Astrocyte of the hippocampus (primary cell): Measurements from ENCODE around the gene SYMPK.

Experiments used
- DNase-seq: peaks from one replicate; pipeline ENCODE4 v3.0.0; 2011; ENCODE audit warnings: low read depth, low spot score

SYMPK gene

DNA sequence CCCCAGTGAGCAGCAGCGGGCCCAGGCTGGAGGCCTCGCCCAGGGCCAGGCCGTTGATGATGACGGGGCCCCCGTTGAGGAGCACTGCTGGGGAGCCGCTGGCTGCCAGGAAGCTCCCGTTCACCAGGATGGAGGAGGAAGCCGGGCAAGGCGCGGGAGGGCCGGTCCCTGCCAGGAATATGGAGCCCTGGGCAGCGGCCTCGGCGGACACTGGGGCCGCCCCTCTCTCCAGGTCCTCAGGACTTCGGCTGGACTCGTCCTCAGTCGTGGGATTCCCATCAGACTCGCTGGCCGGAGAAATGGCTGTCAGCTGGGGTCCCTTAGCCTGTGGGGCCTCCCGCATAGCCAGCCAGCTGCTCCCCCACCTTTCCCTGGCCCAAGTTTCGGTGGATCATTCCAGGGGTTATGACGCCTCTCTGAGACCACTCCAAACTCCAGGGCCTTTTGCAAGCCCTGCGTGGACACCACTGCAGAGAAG lies 96.0 kb downstream of the SYMPK start:
- DNase-seq, result no peak

DNA sequence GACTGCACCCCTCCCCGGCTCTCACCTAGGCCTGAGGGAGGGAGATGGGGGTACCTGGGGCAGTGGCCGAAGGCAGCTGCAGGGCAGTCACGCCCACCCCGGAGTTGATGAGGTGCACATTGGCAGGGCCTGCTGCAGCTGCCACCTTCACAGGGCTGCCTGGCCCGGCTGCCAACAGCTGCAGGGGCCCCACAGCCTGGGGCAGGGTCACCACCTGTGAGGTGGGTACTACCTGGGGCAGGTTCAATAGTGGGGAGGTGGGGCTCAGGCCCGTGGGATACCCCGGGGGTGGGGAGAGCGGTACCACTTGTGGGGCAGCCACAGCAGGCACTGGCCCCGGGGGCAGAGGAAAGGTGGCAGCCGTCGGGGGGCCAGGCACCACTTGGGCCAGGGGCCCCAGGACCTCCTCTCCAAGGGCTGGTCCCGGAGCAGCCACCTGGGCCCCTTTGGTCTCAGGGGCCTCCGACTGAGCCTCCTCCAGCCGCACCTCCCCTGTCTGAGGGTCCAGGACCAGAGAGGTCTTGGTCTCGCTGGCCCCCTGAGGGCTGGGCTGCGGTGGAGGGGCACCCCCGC lies 96.6 kb downstream of the SYMPK start:
- DNase-seq, result no peak

DNA sequence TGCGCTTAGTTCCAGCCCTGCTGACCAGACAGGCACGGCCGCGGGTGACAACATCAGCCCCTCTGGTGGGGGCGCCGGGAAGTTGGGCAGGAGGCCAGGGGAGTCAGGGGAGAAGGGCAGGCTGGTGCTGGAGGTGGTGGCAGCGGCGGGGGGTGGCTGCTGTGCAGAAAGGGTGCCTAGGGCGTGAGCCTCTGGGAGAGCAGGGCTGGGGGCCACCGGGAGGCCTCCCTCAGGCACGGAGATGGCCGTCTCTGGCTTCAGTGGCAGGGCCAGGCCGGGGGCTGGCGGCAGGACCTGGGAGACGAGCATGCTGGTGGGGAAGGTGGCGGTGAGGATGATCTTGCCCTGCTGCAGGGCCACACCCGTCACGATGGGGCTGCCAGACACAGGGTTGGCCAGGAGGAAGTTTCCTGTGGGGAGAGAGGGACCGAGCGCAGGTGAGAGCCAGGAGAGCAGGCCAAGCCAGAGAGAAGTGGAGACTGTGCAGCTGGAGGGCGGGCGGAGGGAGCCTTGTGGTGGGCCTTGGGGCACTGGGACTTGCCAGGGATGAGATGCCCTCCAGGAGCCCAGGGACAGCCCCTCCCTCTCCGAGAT lies 97.1 kb downstream of the SYMPK start:
- no peak for DNase-seq
